ENCODE measurements around the gene SPATA17.
"Not testable (repeated sequence)": the region's sequence is repeated elsewhere in the genome, so short reads cannot be mapped to it uniquely, and the experiment has no call there.

The SPATA17 gene, protein sequence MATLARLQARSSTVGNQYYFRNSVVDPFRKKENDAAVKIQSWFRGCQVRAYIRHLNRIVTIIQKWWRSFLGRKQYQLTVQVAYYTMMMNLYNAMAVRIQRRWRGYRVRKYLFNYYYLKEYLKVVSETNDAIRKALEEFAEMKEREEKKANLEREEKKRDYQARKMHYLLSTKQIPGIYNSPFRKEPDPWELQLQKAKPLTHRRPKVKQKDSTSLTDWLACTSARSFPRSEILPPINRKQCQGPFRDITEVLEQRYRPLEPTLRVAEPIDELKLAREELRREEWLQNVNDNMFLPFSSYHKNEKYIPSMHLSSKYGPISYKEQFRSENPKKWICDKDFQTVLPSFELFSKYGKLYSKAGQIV

GRCh38 chr1:217630711-217631591, at the start of gene SPATA17, which contains the start of gene GPATCH2:
Gene SPATA17 (plus strand): TSS chr1:217631344. CDS start chr1:217631379, 35 bp downstream.
Gene GPATCH2 (minus strand): TSS chr1:217631090. CDS start chr1:217630971, 119 bp downstream.
- no peaks in the 10 kb centered on the region for H3K9me3 ChIP-seq (ENCODE audit: severe bottlenecking)
- H3K27ac ChIP-seq = peak within 1 kb of the TSS; percentile 99
- H3K4me3 ChIP-seq (ENCODE audit: low read depth, low read length) = peak within 1 kb of the TSS; percentile 73
- TF ChIP-seq CTCF (IDR thresholded peaks at IDR 0.05; ENCODE audit: low read depth, low read length) = peak; percentile 37
- H3K36me3 ChIP-seq = peaks cover 5% of the 10 kb centered on the region
- peak; percentile 85 for DNase-seq
- no peaks in the 10 kb centered on the region for H3K27me3 ChIP-seq (ENCODE audit: insufficient read depth, low read depth, severe bottlenecking)

GRCh38 chr1:217584286-217584811, 46.8 kb upstream of the SPATA17 start:
- H3K9me3 ChIP-seq (ENCODE audit: severe bottlenecking); H3K27ac ChIP-seq; H3K4me3 ChIP-seq (ENCODE audit: low read depth, low read length); H3K36me3 ChIP-seq; H3K27me3 ChIP-seq (ENCODE audit: insufficient read depth, low read depth, severe bottlenecking); DNase-seq: not testable (repeated sequence)

DNA sequence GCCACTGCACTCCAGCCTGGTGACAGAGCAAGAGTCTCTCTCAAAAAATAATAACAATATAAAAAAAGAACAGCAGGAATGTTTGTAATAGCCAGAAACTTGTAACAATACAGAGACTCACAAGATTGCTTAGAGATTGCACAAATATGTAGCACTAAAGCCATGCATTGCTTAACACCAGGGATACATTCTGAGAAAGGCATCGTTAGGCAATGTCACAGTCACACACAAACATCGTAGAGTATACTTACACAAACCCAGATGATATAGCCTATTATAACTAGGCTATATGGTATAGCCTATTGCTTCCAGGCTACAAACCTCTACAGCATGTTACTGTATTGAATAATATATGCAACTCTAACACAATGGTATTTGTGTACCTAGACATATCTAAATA, 45.6 kb upstream of the SPATA17 start:
- TF ChIP-seq CTCF (IDR thresholded peaks at IDR 0.05; ENCODE audit: low read depth, low read length) = no peak
- Histone ChIP-seq H3K4me3 (ENCODE audit: low read depth, low read length) (no peak overlapping the region), H3K27ac (no peak overlapping the region), H3K9me3 (ENCODE audit: severe bottlenecking) (no peaks in the 10 kb centered on the region), H3K27me3 (ENCODE audit: insufficient read depth, low read depth, severe bottlenecking) (no peaks in the 10 kb centered on the region), H3K36me3 (no peaks in the 10 kb centered on the region)
- DNase-seq = no peak

GRCh38 chr1:217586586-217586985, 44.6 kb upstream of the SPATA17 start:
- no peak for DNase-seq
- Histone ChIP-seq H3K4me3 (ENCODE audit: low read depth, low read length) (no peak overlapping the region), H3K36me3 (no peaks in the 10 kb centered on the region), H3K27ac (no peak overlapping the region), H3K9me3 (ENCODE audit: severe bottlenecking) (no peaks in the 10 kb centered on the region), H3K27me3 (ENCODE audit: insufficient read depth, low read depth, severe bottlenecking) (no peaks in the 10 kb centered on the region)
- TF ChIP-seq CTCF (IDR thresholded peaks at IDR 0.05; ENCODE audit: low read depth, low read length) = no peak

DNA sequence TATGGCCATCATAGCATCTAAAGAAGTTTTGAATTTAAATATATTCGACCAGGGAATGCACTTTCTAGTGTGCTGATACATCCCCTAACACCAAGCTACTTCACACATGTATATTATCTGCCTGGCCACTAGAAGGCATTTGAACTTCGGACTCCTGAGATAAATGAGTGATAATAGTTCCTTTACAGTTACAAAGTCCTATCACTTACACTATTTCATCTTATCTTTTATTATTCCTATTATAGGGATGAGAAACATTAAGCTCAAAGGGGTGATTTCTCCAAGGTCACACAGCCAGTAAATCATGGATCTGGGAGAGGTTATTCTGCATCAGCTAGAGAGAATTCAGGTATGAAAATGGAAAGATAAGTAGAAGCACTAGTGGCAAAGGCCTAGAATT, 40.5 kb upstream of the SPATA17 start:
- H3K9me3 ChIP-seq (ENCODE audit: severe bottlenecking) = no peaks in the 10 kb centered on the region

More for the DNA sequence above, 40.5 kb upstream of the SPATA17 start:
- H3K36me3 ChIP-seq = no peaks in the 10 kb centered on the region
- TF ChIP-seq CTCF (IDR thresholded peaks at IDR 0.05; ENCODE audit: low read depth, low read length) = no peak
- H3K27me3 ChIP-seq (ENCODE audit: insufficient read depth, low read depth, severe bottlenecking) = no peaks in the 10 kb centered on the region
- H3K27ac ChIP-seq = no peak overlapping the region
- no peak overlapping the region for H3K4me3 ChIP-seq (ENCODE audit: low read depth, low read length)
- no peak for DNase-seq
